Keratinocyte (primary cell): ENCODE measurements around the gene CPED1.

Source experiments
- EZH2 ChIP-seq: IDR thresholded peaks from one replicate; pipeline ENCODE4 v1.6.1; 2012; ENCODE audit warnings: inconsistent platforms, mild to moderate bottlenecking, low read length, moderate library complexity
- TF ChIP-seq, protein P1 (sequence below), 3 experiments: IDR thresholded peaks in 1 of 3; conservative IDR thresholded peaks in 1 of 3; optimal IDR thresholded peaks in 1 of 3; 2 replicates in 2 of 3; 3 replicates in 1 of 3; pipeline versions ENCODE3 to v1.5.1; 2011; ENCODE audit warnings: low read length in 3 of 3, mild to moderate bottlenecking in 3 of 3, moderate library complexity in 2 of 3, control low read depth in 1 of 3, inconsistent platforms in 1 of 3; ENCODE audit not compliant: insufficient read depth in 2 of 3; ENCODE audit errors: extremely low read depth in 1 of 3

DNA sequence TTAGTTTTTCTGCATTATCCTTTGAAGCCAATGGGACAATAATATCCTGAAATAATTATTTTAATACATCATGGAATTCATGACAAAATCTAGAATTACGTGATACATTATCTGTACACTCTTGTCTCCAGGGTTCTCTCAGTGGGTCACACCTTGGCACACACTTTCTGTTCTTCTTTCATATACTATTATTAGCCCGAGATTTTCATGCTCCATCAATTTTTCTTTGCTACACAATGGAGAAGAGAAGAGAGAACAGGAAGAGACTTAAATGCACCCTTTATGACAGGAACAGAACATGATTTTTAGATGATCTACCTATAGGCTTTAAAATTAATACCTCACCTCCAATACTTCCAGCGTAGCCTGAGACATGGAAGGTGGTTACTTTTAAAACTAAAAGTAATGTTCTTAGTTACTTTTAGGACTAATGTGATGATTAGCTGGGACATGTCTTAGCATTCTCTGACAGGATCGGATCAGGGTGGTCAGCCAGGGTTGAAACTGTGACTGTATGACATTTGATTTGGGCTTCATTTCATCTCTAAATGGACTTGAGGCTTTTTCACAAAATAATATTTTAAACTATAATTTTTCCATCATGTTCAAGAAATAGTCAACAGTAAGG is 192.0 kb downstream of the CPED1 start:
- TF ChIP-seq, protein P1, sequence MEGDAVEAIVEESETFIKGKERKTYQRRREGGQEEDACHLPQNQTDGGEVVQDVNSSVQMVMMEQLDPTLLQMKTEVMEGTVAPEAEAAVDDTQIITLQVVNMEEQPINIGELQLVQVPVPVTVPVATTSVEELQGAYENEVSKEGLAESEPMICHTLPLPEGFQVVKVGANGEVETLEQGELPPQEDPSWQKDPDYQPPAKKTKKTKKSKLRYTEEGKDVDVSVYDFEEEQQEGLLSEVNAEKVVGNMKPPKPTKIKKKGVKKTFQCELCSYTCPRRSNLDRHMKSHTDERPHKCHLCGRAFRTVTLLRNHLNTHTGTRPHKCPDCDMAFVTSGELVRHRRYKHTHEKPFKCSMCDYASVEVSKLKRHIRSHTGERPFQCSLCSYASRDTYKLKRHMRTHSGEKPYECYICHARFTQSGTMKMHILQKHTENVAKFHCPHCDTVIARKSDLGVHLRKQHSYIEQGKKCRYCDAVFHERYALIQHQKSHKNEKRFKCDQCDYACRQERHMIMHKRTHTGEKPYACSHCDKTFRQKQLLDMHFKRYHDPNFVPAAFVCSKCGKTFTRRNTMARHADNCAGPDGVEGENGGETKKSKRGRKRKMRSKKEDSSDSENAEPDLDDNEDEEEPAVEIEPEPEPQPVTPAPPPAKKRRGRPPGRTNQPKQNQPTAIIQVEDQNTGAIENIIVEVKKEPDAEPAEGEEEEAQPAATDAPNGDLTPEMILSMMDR (optimal IDR thresholded peaks at IDR 0.05 in 1 of 3, IDR thresholded peaks at IDR 0.05 in 1 of 3, conservative IDR thresholded peaks at IDR 0.05 in 1 of 3; ENCODE audit: extremely low read depth in 1 of 3, insufficient read depth in 2 of 3, low read length in 3 of 3), result no peak
- TF ChIP-seq EZH2, result no peak
